NT2/D1 (cell line): ENCODE results near the gene SH3PXD2A.

Experiments used
- SUZ12 ChIP-seq: IDR thresholded peaks from 2 replicates; pipeline ENCODE4 v1.6.1; 2011; ENCODE audit not compliant: insufficient read length, insufficient read depth; ENCODE audit errors: extremely low read depth
- ZNF274 ChIP-seq: IDR thresholded peaks from 2 replicates; pipeline ENCODE4 v1.6.1; 2011; ENCODE audit warnings: mild to moderate bottlenecking, low read depth, low read length

GRCh38 chr10:103879831-103880230 is 24.5 kb upstream of the SH3PXD2A start:
- no peak for TF ChIP-seq SUZ12
- no peak for TF ChIP-seq ZNF274
